GM12878 (cell line): ENCODE measurements around the gene TBC1D9B. TPM values are rescaled to one million over a fixed set of nuclear protein-coding genes. Genes with fewer than 3 reads are reported as not detected.

Source experiments
- ATAC-seq: fragments of 200-7000 bp; cut with Tn5 transposase; 3 replicates; pipeline ENCODE4 v1.9.1; 2020; ENCODE audit warnings: mild to moderate bottlenecking, moderate library complexity
- BruUV-seq: library from RNA; stranded (reverse); fragments of 400-500 nt; replicated peaks from 2 replicates; lab custom pipeline; 2021; lab: Mats Ljungman, UMichigan
- CTCF ChIA-PET: fragments of 300-600 bp; sonication (Branson Sonifier 250); formaldehyde crosslinking; extraction: SDS; loops from one replicate; lab custom pipeline; 2021; ENCODE audit warnings: inconsistent platforms; lab: Yijun Ruan, JAX
- POLR2A ChIA-PET: fragments of 350-600 bp; formaldehyde crosslinking; extraction: SDS; loops from one replicate; lab custom pipeline; 2021; ENCODE audit warnings: inconsistent platforms; lab: Charles Lee
- RAD21 ChIA-PET: fragments of 300-600 bp; sonication (Branson Sonifier 250); formaldehyde crosslinking; loops from one replicate; lab custom pipeline; 2023; ENCODE audit warnings: antibody characterized with exemption; ENCODE audit not compliant: unreplicated experiment; lab: Charles Lee
- SMC1A ChIA-PET: fragments of 300-600 bp; sonication (Branson Sonifier 250); formaldehyde crosslinking; loops from one replicate; lab custom pipeline; 2023; ENCODE audit not compliant: unreplicated experiment, uncharacterized antibody; lab: Charles Lee
- DNase-seq: peaks from one replicate; pipeline ENCODE4 v3.0.0-alpha.2; 2011; ENCODE audit warnings: low read depth, low spot score
- FAIRE-seq: peaks from 3 replicates; lab custom pipeline; 2011; peaks lifted over from hg19 to GRCh38; lab: Jason Lieb, UNC
- H2AFZ ChIP-seq: 2 replicates; pipeline ENCODE4 v1.6.0; 2011; ENCODE audit warnings: low read depth, low read length, control low read depth; ENCODE audit not compliant: control insufficient read depth
- H3K27ac ChIP-seq: 2 replicates; pipeline ENCODE4 v1.5.1; 2011; ENCODE audit warnings: control low read depth; ENCODE audit not compliant: control insufficient read depth, insufficient read depth
- H3K27me3 ChIP-seq, 2 experiments: replicated peaks in 1 of 2; 2 replicates each; pipeline versions ENCODE4 v1.6.0 to v1.6.1; 2011; ENCODE audit warnings: low read length in 1 of 2; ENCODE audit not compliant: control insufficient read depth in 2 of 2, insufficient read depth in 2 of 2
- H3K36me3 ChIP-seq, 2 experiments: 2 replicates each; pipeline ENCODE4 v1.5.1; 2011; ENCODE audit warnings: low read length in 1 of 2; ENCODE audit not compliant: control insufficient read depth in 2 of 2, insufficient read depth in 2 of 2
- H3K4me1 ChIP-seq: 2 replicates; pipeline ENCODE4 v1.6.1; 2011; ENCODE audit warnings: mild to moderate bottlenecking, low read length, moderate library complexity, mixed read lengths; ENCODE audit not compliant: control insufficient read depth, insufficient read depth
- H3K4me2 ChIP-seq: 2 replicates; pipeline ENCODE4 v1.6.0; 2011; ENCODE audit warnings: control low read depth; ENCODE audit not compliant: control insufficient read depth, insufficient read depth
- H3K4me3 ChIP-seq: fragments of 200-600 bp; sonication (generic); 2 replicates; pipeline ENCODE4 v1.5.1; 2016
- H3K79me2 ChIP-seq: 2 replicates; pipeline ENCODE4 v1.6.0; 2011; ENCODE audit warnings: low read length; ENCODE audit not compliant: control insufficient read depth, insufficient read depth
- H3K9ac ChIP-seq: 2 replicates; pipeline ENCODE4 v1.8.0; 2011; ENCODE audit warnings: low read length, control low read depth, mixed read lengths; ENCODE audit not compliant: control insufficient read depth, insufficient read depth
- H3K9me3 ChIP-seq: replicated peaks from 3 replicates; pipeline ENCODE4 v1.5.1; 2011; ENCODE audit warnings: mild to moderate bottlenecking, low read length; ENCODE audit not compliant: control insufficient read depth, insufficient read depth
- H4K20me1 ChIP-seq: 2 replicates; pipeline ENCODE4 v1.6.0; 2011; ENCODE audit not compliant: control insufficient read depth, insufficient read depth
- BCLAF1 ChIP-seq: fragments of 450-650 bp; IDR thresholded peaks from 2 replicates; pipeline ENCODE4 v1.6.1; 2017; ENCODE audit warnings: antibody characterized with exemption, mild to moderate bottlenecking, moderate library complexity
- BMI1 ChIP-seq: fragments of 450-650 bp; IDR thresholded peaks from 2 replicates; pipeline ENCODE4 v1.6.1; 2016; ENCODE audit warnings: mild to moderate bottlenecking, moderate library complexity, borderline replicate concordance
- CHD1 ChIP-seq: IDR thresholded peaks from 2 replicates; pipeline ENCODE4 v1.6.1; 2012; ENCODE audit warnings: low read depth, low read length, improper control_type of control experiment
- E2F8 ChIP-seq: fragments of 450-650 bp; IDR thresholded peaks from 2 replicates; pipeline ENCODE4 v1.6.1; 2018; ENCODE audit warnings: mild to moderate bottlenecking, low read depth, moderate library complexity; ENCODE audit not compliant: partially characterized antibody
- FOS ChIP-seq: IDR thresholded peaks from 3 replicates; pipeline ENCODE4 v1.6.1; 2011; ENCODE audit warnings: borderline replicate concordance; ENCODE audit not compliant: insufficient read length; ENCODE audit errors: extremely low read depth
- LARP7 ChIP-seq: fragments of 450-650 bp; IDR thresholded peaks from 2 replicates; pipeline ENCODE4 v1.6.1; 2017; ENCODE audit warnings: mild to moderate bottlenecking
- SIN3A ChIP-seq: IDR thresholded peaks from 2 replicates; pipeline ENCODE4 v1.6.1; 2012; ENCODE audit warnings: low read depth, low read length, improper control_type of control experiment
- TAF1 ChIP-seq: IDR thresholded peaks from 2 replicates; pipeline ENCODE4 v1.6.1; 2011; ENCODE audit warnings: mild to moderate bottlenecking, low read depth, low read length, borderline replicate concordance
- ZBTB4 ChIP-seq: fragments of 450-650 bp; formaldehyde crosslinking; IDR thresholded peaks from 2 replicates; pipeline ENCODE4 v1.4.0; 2022; ENCODE audit warnings: mild to moderate bottlenecking, moderate library complexity
- ZNF274 ChIP-seq: IDR thresholded peaks from one replicate; pipeline ENCODE4 v1.8.0; 2011; ENCODE audit not compliant: insufficient read length, insufficient read depth
- WGBS: methylation state at CpG from one replicate; pipeline ENCODE4 v1.1.6; 2016; ENCODE audit warnings: low lambda C conversion rate; ENCODE audit not compliant: insufficient replicate concordance, insufficient coverage; ENCODE audit errors: missing lambda C conversion rate; 5-methylcytosine and 5-hydroxymethylcytosine counted together
- in situ Hi-C: fragments of 300-500 bp; cut with MboI; formaldehyde crosslinking; loops from 9 replicates; pipeline ENCODE4 v1.14.3; 2018; ENCODE audit warnings: mixed read lengths
- intact Hi-C: fragments of 100-400 bp; cut with micrococcal nuclease; formaldehyde crosslinking; loops from one replicate; pipeline ENCODE4 v1.14.2; 2022; ENCODE audit not compliant: unreplicated experiment
- polyA plus RNA-seq, 11 experiments: library from polyadenylated mRNA; depleted of rRNA in 4 of 11; unstranded in 6 of 11; stranded (reverse) in 5 of 11; fragments of >200 nt; fragmentation: Nextera tagmentation in 4 of 11; fragmentation: Illumina TruSeq in 1 of 11; extraction: Ambion mirVana in 4 of 11; extraction: Trizol in 1 of 11; gene quantifications; 1 replicate in 1 of 11; 2 replicates in 10 of 11; pipeline versions ENCODE4 v1.2.1 to v1.2.3, GENCODE V29; 2011 to 2016; ENCODE audit warnings: inconsistent platforms in 2 of 11, missing spikeins in 2 of 11, low read depth in 1 of 11
- total RNA-seq, 4 experiments: library from RNA; depleted of rRNA in 3 of 4; stranded (reverse); fragments of >200 nt in 3 of 4; fragmentation: Illumina TruSeq in 1 of 4; extraction: Trizol in 1 of 4; gene quantifications; 2 replicates each; pipeline versions ENCODE4 v1.2.1 to v1.2.3, GENCODE V29; 2013 to 2021

TBC1D9B gene
- total and polyA plus RNA-seq, 10 of the 15 experiments (the other 5 are each of a cell fraction or from before 2014, with no cell fraction given), result 4.0 to 74.2 (median 34.6) TPM

GRCh38 chr5:179902763-179903158 lies 4.9 kb downstream of the TBC1D9B start:
- BruUV-seq, result no TSS peak
- SMC1A ChIA-PET, result no interaction called here
- H3K27me3 ChIP-seq, result no peaks in the 10 kb centered on the region

More at GRCh38 chr5:179902763-179903158, 4.9 kb downstream of the TBC1D9B start:
- Histone ChIP-seq H3K36me3 (peaks cover 5 to 18% of the 10 kb centered on the region in 2 experiments), H3K9me3 (no peaks in the 10 kb centered on the region), H3K4me1 (peaks cover 8% of the 10 kb centered on the region), H3K4me2 (no peak overlapping the region), H2AFZ (no peak overlapping the region), H3K4me3 (no peak overlapping the region), H4K20me1 (no peaks in the 10 kb centered on the region), H3K9ac (no peak overlapping the region), H3K27ac (no peak overlapping the region), H3K79me2 (peaks cover 18% of the 10 kb centered on the region)
- ChIA-PET RAD21 (no interaction called here), CTCF (no interaction called here), POLR2A (no interaction called here)
- in situ Hi-C loops (no loop called here), intact Hi-C loops (no loop called here)
- 97% methylated on average over 6 of the region's 7 CpGs for WGBS
- TF ChIP-seq E2F8 (no peak), FOS (no peak), ZBTB4 (CRISPR knock-in tag) (no peak), BMI1 (no peak), ZNF274 (no peak), SIN3A (no peak), TAF1 (no peak), CHD1 (no peak), LARP7 (no peak), BCLAF1 (no peak)
- FAIRE-seq (no peak), DNase-seq (no peak), ATAC-seq (no peak)
